Mesenteric fat pad (tissue), 1 donor: ENCODE data around the gene ATPAF2. TPM values are rescaled to one million over a fixed set of nuclear protein-coding genes. Genes with fewer than 3 reads are reported as not detected.
A peak's percentile ranks its signal among the peaks of the same experiment; 100 is the strongest.

ENCODE experiments used
- DNase-seq: peaks from one replicate; pipeline ENCODE4 v3.0.0-alpha.2; 2020; ENCODE audit warnings: low spot score
- long read RNA-seq: library from polyadenylated mRNA; unstranded; transcript quantifications from one replicate; pipeline ENCODE4 v2.0.0, GENCODE V29; 2020
- total RNA-seq: library from RNA; stranded (reverse); fragmentation: NEBNext Ultra II Directional; extraction: Animal tissue kit (Norgen Biotek cat#: 25700); gene quantifications from one replicate; pipeline ENCODE4 v1.2.1, GENCODE V29; 2021
- donor health status: DM: yes; HTN: yes; CAD: no.

ATPAF2 gene
- 20.8 TPM for total RNA-seq
- long read RNA-seq, transcript ATPAF2-206 (8 exons, 1,564 nt) = major isoform, 48 of 55 reads
- long read RNA-seq, partial matches to known transcripts = 2 of 55 reads
- long read RNA-seq, other reads (novel, unspliced or antisense) = 4 of 55 reads

- DNase-seq = peak; percentile 100
Measured at GRCh38 chr17:18038861-18039534, at the start of gene ATPAF2, which contains the start of gene GID4. Gene ATPAF2 (minus strand): TSS chr17:18039168. CDS start chr17:18039013, 155 bp downstream. Gene GID4 (plus strand): TSS chr17:18039408. CDS start chr17:18039465, 57 bp downstream.

DNA sequence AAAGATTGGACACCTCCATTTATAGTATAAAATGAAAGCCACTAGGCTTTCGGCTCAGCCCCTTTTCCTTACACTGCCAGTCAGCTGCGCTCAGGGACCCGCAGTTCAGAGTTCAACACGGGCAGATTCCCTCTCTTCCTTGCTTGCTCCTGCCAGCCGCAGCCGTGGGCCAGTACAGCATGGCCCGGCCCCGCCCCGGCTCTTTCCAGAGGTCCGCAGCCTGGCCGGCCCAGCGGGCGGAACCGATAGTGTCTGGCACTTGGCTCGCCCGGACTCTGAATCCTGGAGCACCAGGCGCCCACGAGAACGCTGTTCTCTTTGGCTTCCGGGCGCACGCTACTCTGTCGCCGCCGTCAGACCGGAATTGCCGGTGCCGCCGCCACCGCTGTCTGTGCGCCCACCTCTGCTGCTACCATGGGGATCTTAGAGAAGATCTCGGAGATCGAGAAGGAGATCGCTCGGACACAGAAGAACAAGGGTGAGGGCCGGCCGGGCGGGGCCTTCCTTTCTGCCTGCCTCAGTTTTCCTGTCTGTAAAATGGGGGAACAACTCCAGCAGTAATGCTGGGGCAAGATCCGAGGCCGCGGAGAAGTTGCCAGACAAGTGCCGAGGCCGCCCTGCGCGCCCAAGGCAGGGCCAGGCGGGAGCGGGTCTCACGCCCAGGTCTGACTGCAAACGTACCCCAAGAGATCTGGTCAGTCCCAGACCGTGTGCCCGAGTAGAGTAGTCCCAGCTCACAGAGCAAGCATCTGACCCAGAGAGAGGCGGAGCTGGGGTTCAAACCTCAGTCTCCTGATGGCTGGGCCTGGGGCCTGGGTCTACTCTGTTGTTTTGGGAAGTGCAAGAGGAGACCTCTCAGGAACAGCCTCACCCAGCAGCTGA lies 48.9 kb upstream of the ATPAF2 start, which contains the start of gene DRG2:
Gene DRG2 (plus strand): TSS at position 339 of the 882 bp plus-strand sequence. CDS start 76 bp downstream, at position 415.
- peak; percentile 97 for DNase-seq

GRCh38 chr17:18084256-18084655 lies 45.3 kb upstream of the ATPAF2 start:
- no peak for DNase-seq

DNA sequence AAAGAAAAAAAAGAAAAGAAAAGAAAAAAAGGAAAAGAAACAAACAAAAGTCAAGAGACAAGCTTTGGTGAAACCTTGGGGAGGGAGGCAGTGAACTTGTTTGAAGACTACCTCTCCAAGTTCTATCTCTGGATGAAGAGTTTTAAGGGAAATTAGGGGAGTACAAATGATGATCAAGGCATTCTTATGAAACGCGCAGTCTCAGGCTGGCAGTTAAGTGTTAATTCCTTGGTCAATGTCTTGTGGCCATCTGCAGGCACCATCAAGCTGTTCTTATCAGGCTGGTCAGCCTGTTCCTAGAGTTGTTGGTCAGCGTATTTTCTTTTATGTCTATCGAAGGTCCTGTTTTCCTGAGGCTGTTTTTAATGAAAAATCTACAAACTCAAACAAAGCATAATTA lies 40.6 kb upstream of the ATPAF2 start:
- DNase-seq = no peak

- DNase-seq = no peak
Measured at GRCh38 chr17:18076936-18077335, 38.0 kb upstream of the ATPAF2 start.

DNA sequence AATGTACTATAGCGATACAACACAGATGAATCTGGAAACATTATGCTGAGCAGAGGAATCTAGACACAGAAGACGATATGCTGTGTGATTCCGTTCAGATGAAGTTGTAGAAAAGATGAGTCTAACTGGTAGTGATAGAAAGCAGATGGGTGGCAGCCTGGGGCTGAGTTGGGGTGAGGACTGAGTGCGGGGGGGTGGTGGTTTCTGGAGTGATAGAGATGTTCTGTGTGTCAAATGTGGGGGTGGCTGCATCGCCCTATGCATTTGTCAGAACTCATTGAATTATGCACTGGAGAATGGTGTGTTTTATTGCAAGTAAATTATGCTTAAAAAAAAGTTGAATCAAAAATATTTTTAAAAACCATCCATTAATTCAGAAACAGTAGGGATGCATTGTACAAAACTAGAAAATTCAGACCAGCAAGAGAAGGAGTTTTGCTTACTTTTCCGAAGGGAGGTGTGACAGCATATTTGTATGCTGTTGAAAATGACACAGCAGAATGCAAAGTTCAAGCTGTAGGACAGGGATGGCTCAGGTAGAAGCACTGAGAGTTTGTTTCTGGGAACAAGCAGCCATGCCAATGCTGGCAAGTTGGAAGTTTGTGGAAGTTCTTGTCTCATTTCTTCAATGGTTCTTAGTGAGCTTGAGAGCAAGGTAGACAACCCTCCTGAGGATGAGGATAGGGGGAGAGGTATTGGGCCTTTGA lies 35.8 kb upstream of the ATPAF2 start:
- no peak for DNase-seq

DNA sequence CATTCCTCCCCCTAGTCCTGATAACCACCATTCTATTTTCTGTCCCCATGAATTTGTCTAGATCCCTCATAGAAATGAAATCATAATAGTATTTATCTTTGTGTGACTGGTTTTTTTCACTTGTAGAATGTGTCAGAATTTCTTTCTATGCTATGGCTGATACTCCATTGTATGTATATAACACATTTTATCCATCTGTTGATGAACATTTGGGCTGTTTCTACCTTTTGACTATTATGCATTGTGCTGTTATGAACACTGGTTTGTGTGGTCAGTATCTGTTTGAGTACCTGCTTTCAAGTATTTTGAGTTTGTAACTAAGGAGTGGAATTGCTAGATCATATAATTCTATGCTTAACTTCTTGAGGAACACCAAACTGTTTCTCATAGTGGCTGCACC lies 32.8 kb upstream of the ATPAF2 start:
- no peak for DNase-seq

DNA sequence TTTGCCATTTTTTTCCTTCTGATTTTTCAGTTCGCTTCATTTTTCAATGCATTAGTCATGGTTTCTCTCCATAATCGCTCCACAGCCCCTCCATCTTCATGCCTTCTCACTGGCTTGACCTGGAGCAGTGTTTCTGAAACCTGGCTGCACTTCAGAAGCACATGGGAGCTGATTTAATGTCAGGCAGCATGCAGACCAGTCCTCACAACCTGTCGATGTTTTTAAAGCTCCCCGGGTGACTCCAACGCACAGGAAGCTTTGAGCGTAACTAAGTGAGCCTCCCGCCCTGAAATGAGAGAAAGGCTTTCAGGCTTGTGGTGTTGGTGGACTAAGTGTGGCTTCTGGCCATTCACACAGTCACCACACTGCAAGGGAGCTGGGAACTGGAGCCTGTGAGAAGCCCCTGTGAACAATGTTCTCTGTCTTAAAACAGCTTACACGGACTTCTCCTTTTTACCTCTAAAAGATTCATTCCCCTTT lies 31.9 kb upstream of the ATPAF2 start:
- no peak for DNase-seq

DNA sequence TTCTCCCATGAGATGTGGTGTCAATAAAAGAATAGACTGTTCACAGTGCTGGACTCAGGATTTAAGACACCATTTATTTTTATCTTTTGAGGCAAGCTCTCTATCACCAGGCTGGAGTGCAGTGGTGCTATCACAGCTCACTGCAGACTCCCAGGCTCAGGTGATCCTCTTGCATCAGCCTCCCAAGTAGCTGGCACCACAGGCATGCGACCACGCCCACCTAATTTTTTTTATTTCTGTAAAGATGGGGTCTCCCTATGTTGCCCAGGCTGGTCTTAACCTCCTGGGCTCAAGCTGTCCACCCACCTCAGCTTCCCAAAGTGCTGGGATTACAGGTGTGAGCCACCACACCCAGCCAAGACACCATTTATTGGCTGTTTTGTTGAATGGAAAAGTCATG lies 30.1 kb upstream of the ATPAF2 start:
- no peak for DNase-seq

- no peak for DNase-seq
Measured at GRCh38 chr17:18066866-18067265, 27.9 kb upstream of the ATPAF2 start.

GRCh38 chr17:18065546-18065945 lies 26.6 kb upstream of the ATPAF2 start:
- no peak for DNase-seq

DNA sequence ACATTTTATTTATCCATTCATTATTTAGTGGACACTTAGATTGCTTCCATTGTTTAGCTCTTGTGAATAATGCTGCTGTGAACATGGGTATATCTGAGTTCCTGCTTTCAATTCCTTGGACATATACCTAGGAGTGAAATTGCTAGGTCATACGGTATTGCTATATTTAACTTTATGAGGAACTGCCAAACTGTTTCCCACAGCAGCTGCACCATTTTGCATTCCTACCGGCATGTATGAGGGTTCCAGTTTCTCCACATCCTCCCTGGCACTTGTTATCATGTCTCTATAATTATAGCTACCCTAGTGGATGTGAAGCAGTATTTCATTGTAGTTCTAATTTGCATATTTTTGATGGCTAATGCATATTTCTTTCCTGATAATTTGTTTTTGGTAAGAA lies 25.1 kb upstream of the ATPAF2 start:
- DNase-seq = no peak

GRCh38 chr17:18059283-18059682 lies 20.3 kb upstream of the ATPAF2 start:
- DNase-seq = no peak

DNA sequence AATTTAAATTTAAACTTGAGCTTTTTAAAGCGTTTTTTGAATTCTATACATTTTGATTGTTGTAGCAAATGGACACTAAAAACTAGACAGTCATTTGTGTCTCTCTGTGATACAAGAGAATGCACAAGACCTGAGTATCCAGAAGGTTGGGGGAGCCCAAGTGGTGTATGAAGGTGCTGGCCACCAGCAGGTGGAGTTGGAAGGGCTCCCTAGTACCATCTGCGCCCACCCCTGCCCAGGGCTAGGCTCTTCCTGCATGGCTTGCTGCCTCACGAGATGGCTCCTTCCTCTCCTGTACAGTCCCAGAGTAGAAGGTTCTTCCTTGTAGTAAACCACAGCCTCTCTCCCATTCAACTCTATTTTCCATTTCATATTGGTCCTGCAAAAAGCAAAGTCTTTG lies 17.2 kb upstream of the ATPAF2 start:
- no peak for DNase-seq

DNA sequence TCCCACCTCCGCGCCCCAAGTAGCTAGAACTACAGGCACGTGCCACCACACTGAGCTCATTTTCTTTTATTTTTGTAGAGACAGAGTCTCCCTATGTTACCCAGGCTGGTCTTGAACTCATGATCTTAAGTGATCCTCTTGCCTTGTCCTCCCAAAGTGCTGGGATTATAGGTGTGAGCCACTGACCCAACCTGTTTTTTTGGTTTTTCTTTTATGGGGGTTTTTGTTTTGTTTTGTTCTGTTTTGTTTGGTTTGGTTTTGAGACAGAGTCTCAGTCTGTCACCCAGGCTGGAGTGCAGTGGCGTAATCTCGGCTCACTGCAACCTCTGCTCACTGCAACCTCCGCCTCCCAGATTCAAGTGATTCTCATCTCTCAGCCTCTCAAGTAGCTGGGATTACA lies 16.6 kb upstream of the ATPAF2 start:
- no peak for DNase-seq

DNA sequence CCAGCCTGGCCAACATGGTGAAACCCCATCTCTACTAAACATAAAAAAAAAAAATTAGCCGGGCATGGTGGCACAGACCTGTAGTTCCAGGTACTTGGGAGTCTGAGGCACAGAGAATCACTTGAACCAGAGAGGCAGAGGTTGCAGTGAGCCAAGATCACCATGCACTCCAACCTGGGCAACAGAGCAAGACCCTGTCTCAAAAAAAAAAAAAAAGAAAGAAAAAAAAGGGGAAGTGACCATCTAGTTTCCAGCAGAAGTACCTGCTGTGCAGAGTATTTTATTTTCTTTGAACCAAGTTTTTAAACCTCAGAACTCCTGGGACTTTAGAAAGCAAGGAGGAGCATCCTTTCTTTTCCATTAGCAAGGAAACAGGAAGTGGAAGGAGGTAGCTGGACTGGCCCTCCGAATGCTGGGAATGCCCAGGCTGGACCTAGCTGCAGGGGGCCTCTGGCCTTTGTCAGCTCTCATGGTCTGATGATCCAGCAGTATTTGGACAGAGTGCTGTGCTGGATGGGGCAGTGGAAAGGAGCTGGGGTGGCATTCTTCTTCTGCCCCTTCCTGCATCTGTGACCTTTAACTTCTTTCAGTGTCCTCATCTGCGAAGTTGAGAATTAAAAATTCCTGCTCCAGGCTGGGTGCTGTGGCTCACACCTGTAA lies 6.9 kb upstream of the ATPAF2 start:
- DNase-seq = no peak

DNA sequence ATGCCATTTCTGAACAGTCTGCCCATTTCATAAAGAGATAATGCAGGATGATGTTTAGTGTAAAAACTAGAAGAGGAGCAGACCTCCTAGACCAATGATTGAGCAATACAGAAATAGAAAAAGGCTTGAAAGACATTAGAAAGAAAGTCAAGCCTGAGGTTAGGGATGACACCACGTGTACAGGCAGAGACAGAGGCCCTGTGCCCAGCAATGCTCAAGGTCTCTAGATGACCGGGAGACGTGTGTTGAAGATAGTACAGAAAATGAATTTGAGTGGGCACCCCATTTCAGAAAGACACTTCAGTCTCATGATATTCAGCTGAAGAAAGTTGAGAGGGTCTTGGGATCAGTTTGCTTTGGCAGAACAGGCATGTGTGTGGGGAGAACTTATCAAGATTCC lies 5.6 kb upstream of the ATPAF2 start:
- DNase-seq = no peak

DNA sequence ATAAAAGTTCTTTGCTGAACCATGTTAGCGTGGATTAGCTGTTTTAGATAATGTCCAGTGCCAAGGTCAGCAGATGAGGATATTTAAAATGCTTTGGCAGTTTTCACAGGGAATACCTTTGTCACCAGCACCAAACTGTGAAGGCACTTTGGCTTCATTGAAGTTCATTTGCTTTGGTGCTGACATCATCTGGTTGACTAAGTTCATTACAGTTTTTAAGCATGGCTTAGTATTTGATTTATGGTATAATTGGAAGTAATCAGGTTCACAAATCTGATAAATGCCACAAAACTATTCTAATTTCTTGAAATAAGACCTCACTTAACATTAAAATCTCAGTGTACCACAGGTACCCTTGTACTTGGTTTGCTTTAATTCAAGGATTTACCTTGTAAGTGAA lies 4.5 kb upstream of the ATPAF2 start:
- DNase-seq = no peak

- no peak for DNase-seq
Measured at GRCh38 chr17:18042983-18043382, 4.0 kb upstream of the ATPAF2 start.

- no peak for DNase-seq
Measured at GRCh38 chr17:18041776-18042175, 2.8 kb upstream of the ATPAF2 start.
